SH-SY5Y (cell line): ENCODE results near the gene ARHGEF1.

Source experiments
- GATA2 ChIP-seq: IDR thresholded peaks from 2 replicates; pipeline ENCODE4 v1.6.1; 2011; ENCODE audit warnings: mild to moderate bottlenecking, low read depth, low read length
- GATA3 ChIP-seq: IDR thresholded peaks from 2 replicates; pipeline ENCODE4 v1.6.1; 2011; ENCODE audit warnings: low read depth, mild to moderate bottlenecking, low read length, moderate library complexity

- no peak for TF ChIP-seq GATA2
- no peak for TF ChIP-seq GATA3
Observed at GRCh38 chr19:41951686-41952172, 68.7 kb downstream of the ARHGEF1 start.
